GM18867 (cell line): ENCODE data around the gene NOD2.

Experiments
- ATAC-seq: cut with Tn5 transposase; IDR thresholded peaks from one replicate; pipeline ENCODE4 v1.9.1; 2021; ENCODE audit warnings: mild to moderate bottlenecking, moderate library complexity; ENCODE audit not compliant: unreplicated experiment

Gene NOD2

DNA sequence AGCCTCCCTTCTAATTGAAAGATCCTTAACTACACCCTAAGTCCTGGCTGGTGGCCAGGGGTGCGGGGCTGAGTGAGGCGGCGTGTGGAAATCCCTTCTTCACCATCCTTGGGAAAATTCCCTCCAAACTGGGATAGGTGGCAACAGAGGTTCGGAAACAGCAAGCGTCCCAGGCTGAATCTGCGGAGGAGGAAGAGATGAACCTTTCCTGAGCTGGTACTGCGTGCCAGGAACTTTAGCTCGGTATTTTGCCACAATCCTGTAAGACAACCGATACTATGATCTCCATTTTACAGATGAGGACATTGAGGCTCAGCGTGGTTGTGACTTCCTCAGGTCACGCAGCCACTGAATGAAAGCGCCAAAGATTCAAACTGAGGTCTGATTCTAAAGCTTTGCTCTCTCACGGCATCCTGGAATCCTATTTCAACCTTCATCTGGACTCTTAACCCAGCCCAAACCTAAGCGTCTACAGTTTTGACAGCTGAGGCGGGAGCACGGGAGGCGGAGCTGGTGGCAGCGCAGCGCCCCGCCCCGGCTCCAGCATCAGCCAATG is 47.9 kb downstream of the NOD2 start:
- no peak for ATAC-seq

DNA sequence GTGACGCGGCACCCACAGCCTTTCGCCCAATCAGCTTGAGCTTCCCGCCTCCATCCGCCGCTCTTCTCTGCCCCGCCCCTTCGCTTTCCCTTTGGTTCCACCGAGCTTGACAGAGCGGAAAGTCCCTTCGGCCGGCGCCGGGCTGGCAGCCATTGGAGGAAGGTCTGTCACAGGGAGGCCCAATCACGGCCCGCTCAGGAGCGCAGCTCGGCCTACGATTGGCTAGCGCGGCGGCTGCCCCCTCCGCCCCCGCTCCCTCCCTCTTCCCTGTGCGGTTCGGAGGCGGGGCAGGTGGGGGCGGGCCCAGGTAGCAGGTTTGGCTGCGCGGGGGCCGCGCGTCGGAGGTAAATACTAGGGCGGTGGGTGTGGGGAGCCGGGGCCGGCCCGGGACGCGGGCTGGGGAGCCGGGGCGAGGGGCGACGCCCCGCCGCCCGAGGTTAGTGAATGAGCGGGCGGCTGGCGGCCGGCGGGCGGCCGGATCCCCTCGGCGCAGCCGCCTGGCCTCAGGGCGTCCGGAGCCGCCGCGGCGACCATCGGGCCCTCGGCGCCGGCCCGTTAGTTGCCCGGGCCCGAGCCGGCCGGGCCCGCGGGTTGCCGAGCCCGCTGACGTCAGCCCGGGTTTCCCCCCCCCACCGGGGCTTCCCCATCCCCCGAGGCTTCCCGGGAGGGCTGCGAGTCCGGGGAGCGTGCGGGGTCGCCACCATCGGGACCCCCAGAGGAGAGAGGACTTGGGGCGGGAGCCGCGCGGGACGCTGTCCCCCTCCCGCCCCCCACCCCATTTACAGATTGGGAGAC is 48.6 kb downstream of the NOD2 start, which contains the start of gene CYLD:
Gene CYLD (plus strand): TSS at position 306 of the 795 bp plus-strand sequence. CDS start 7,613 bp downstream, outside the sequence.
- peak; percentile 92 for ATAC-seq

GRCh38 chr16:50742576-50743200 is 49.3 kb downstream of the NOD2 start:
- no peak for ATAC-seq

GRCh38 chr16:50743581-50744225 is 50.3 kb downstream of the NOD2 start:
- no peak for ATAC-seq

- ATAC-seq = no peak
Observed at GRCh38 chr16:50744881-50745280, 51.5 kb downstream of the NOD2 start.

- no peak for ATAC-seq
Observed at GRCh38 chr16:50745940-50746339, 52.5 kb downstream of the NOD2 start.

DNA sequence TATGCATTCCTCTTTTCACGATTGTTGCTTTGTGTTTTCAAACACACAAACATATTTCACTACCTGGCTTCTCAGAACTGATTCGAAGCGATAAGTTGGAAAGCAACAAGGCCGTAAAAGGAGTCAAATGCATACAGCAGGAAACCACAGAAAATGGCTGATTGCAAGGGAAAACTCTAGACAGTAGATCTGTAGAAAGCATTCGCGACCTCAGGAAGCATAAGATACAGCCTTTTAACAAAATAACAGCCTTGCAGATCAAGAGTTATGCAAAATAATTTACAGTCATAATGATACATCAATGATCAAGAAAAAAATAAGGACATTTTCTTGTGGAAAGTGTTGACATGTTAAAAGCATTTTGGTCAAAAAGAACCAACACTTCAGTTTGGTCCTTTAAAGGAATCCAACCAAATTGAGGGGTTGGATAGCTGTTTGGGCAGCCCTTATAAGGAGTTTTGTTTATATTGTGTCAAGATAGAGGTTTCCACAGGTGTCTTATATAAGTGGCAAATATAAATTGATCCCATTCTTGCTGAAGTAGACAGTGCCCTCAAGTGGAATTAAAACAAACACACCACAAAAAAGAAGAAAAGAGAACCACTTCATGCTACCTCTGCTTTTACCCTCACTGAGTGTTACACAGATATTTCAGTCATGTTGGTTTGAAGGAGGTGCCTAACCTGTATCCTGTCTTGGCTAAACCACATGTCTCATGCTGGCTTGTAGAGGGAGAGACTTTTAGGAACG is 54.0 kb downstream of the NOD2 start:
- peak; percentile 55 for ATAC-seq

DNA sequence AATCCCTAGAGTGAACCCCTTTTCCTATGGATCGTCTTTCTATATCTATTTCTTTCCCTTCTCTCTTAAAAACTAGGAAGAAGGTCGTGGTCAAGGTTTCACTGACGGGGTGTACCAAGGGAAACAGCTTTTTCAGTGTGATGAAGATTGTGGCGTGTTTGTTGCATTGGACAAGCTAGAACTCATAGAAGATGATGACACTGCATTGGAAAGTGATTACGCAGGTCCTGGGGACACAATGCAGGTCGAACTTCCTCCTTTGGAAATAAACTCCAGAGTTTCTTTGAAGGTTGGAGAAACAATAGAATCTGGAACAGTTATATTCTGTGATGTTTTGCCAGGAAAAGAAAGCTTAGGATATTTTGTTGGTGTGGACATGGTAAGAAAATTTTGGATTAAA is 58.1 kb downstream of the NOD2 start:
- no peak for ATAC-seq

DNA sequence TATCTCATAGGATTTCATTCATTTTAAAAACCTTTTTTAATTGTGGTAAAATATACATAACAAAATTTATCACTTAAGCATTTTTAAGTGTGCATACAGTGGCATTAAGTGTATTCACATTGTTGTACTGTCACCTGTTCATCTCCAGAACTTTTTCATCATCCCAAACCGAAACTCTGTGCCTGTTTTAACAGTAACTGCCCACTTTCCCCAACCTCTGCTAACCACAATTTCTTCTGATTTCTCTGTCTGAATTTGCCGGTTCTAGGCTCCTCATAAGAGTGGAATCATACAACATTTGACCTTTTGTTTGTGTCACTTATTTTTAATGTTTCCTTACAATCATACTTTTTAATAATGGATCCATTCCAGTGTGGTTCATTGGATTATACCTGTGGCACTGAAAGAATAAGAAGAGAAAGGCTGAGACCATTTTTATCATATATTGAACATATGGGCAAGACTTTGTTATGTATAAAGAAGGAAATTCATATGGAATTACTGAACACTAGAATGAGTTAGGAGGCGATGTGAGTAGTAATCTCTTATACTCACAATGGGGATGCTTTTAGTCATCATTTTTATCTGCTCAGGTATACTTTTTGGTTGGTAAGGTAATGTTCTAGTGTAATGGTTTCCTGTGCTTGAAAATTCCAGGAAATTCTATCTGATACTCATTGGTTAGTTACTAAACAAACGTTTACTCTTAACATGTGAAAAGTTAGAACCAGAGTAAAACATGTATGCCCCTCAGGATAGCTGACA is 59.2 kb downstream of the NOD2 start:
- ATAC-seq = no peak

- ATAC-seq = no peak
Observed at GRCh38 chr16:50756473-50756872, 63.1 kb downstream of the NOD2 start.

GRCh38 chr16:50761267-50761666 is 67.9 kb downstream of the NOD2 start:
- ATAC-seq = no peak

DNA sequence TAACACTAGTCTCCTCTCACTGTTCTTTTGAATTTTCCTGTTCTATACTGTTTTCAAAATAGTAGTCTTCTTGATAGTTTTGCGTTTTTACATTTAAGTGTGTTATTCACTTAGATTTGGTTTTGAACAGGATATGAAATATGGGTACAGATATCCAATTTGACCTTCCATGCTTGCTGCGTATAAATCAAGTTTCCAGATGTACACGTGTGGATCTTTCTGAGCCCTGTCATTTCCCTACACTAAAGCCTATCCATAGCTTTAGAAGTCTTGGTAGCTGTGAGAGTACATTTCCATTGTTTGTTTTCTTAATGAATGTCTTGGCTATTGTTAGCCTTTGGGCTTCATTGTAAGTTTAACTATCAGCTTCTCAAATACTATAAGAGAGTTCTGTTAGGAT is 68.8 kb downstream of the NOD2 start:
- ATAC-seq = no peak

GRCh38 chr16:50763211-50763610 is 69.8 kb downstream of the NOD2 start:
- no peak for ATAC-seq

DNA sequence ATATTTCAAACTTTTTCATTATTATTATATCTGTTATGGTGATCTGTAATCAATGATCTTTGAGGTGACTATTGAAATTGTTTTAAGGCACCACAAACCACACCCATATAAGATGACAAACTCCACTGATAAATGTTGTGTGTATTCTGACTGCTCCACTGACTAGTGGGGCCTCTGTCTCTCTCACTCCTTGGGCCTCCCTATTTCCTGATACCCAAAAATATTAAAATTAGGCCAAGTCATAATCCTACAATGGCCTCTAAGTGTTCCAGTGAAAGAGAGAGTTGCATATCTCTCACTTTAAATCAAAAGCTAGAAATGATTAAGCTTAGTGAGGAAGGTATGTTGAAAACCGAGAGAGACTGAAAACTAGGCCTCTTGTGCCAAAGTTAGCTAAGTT is 71.9 kb downstream of the NOD2 start:
- no peak for ATAC-seq

- no peak for ATAC-seq
Observed at GRCh38 chr16:50765861-50766260, 72.5 kb downstream of the NOD2 start.

DNA sequence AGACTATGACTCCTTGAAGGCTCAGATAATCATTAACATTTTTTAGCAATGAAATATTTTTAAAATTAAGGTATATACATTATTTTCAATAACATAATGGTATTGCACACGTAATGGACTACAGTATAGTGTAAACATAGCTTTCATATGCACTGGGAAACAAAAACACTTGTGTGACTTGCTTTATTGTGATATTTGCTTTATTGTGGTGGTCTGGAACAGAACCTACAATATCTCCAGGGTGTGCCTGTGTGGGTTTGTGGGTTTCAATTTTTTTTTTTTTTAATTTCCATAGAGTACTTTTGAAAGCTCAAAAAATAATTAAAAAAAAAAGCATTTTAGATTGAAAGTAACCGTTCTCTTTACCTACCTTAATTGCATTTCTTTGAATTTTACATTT is 73.8 kb downstream of the NOD2 start:
- ATAC-seq = no peak

DNA sequence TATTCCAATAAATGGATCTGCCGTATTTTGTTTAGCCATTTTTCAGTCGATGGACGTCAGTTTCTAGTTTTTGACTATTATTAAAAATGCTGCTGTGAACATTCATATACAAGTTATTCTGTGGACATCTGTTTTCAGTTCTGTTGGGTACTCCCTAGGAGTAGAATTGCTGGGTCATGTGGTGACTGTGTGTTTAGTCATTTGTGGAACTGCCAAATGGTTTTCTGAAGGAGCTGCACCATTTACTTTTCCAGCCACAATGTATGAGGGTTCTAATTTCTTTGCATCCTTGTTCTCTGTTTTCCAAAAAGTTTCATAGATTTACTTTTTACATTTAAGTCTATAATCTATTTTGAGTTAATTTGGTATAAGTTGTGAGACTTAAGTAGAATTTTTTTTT is 78.0 kb downstream of the NOD2 start:
- ATAC-seq = no peak

- ATAC-seq = no peak
Observed at GRCh38 chr16:50774405-50774804, 81.0 kb downstream of the NOD2 start.

- no peak for ATAC-seq
Observed at GRCh38 chr16:50774960-50775359, 81.6 kb downstream of the NOD2 start.

DNA sequence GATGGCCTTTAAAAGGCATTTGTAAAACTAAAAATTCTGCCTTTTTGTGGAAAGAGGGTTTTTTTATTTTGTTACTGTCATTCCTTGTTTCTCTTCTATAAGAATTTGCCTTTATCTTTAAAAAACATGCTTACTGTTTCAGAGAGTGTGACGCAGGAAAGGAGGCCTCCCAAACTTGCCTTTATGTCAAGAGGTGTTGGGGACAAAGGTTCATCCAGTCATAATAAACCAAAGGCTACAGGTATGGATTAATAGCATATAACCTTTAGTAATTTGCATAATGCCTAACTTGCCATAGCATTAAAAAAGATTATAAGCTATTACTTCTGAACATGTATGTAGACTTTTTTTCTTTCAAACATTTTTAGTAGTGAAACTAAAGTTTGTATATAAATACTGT is 82.6 kb downstream of the NOD2 start:
- no peak for ATAC-seq
